ENCODE results near the gene C22orf31. TPM values are rescaled to one million over a fixed set of nuclear protein-coding genes. Genes with fewer than 3 reads are reported as not detected.
A peak's percentile ranks its signal among the peaks of the same experiment; 100 is the strongest.

Gene C22orf31
- total RNA-seq, 1 donor from 2014 or later, result not detected

DNA sequence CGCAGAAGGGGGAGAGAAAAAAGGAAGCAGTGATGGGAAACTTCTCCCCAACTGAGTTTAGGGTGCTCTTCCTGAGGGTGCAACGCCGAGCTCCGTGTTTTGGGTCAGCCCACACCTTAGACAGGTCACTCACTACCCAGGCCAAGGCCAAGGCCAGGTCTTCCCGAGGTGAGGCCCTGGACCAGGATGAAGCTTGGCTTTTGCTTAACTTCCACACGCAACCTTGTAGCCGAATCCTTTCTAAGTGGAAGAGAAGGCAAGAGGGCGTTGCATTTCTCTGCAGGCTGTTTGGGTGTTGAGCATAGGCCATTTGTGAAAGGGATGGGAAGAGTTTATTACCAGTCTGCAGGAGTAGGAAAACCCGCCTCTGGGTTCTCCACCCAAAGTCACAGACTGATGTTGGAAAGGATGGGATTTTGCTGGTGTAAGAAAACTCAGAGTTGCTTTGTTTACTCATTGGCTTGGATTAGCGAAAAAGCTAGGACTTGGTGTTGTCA is 12.7 kb upstream of the C22orf31 start:
- intact Hi-C loops (cut with micrococcal nuclease), result no loop called here
- no peaks in the 10 kb centered on the region for H3K36me3 Mint-ChIP-seq (ENCODE audit: low read depth)
- H3K4me1 Mint-ChIP-seq, result peaks cover 18% of the 10 kb centered on the region
- no peaks in the 10 kb centered on the region for H3K9me3 Mint-ChIP-seq
- H3K4me3 Mint-ChIP-seq, result peak overlapping the region; percentile 76
- DNase-seq, result no peak
- H3K27me3 Mint-ChIP-seq, result peaks cover 77% of the 10 kb centered on the region
- no peak overlapping the region for H3K27ac Mint-ChIP-seq

DNA sequence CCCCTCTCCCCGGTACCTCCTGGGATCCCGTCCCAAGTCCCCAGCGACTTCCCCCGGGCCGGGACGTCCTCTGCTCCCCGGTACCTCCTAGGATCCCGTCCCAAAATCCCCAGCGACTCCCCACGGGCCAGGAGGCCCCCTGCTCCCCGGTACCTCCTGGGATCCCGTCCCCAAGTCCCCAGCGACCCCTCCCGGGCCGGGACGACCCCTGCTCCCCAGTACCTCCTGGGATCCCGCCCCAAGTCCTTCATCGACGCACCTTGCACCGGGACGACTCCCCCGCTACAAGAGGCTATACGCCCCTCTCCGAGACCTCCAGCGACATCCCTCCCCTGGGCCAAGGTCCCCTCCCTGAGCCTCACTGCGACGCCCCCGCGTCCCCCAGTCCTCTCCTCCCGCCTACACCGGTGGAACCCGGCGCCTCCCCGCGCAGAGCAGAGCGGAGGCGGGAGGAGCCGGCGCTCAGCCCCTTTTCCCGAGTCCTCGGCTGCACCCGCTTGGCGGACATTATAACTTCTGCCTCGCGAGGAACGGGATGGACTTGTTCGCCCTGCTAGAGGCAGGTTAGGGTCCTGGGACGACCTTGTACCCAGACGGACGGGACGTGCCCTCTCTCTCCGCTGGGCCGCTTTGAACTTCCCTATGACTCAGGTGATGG is 12.1 kb upstream of the C22orf31 start:
- H3K36me3 Mint-ChIP-seq (ENCODE audit: low read depth), result no peaks in the 10 kb centered on the region
- peak; percentile 67 for DNase-seq
- intact Hi-C loops (cut with micrococcal nuclease), result no loop called here

DNA sequence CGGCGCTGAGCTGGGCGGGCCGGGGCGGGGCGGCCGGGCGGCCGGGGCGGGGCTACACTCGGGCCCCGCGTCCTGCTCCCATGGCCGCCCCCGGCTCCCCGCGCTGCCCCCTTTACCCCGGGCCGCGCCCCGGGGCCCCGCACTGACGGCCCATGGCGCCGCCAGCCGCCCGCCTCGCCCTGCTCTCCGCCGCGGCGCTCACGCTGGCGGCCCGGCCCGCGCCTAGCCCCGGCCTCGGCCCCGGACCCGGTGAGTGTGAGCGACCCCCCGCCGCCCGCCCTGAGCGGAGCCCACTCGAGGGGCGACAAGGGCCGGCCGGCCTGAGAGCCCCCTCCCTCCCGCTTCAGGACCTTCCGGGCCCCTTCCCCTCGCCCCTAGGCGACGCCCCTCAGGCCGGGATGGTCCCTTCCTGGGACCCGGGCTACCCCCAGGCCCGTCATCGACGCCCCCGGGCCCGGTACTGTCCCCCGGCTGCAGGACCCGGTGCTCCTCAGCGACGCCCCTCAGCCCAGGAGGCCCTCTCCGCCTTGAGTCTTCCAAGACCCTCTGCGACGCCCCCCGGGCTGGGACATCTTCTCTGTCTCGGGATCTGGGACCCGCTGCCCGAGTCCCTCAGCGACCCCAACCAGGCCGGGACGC is 11.5 kb upstream of the C22orf31 start, which contains the start of gene KREMEN1:
Gene KREMEN1 (plus strand): TSS at position 57 of the 639 bp plus-strand sequence. CDS start 96 bp downstream, at position 153.
- Mint-ChIP-seq H3K4me1 (peaks cover 18% of the 10 kb centered on the region), H3K4me3 (peak within 1 kb of the TSS; percentile 76), H3K27me3 (peaks cover 69% of the 10 kb centered on the region), H3K36me3 (ENCODE audit: low read depth) (no peaks in the 10 kb centered on the region), H3K9me3 (no peaks in the 10 kb centered on the region), H3K27ac (no peak within 1 kb of the TSS)
- intact Hi-C loops (cut with micrococcal nuclease), result loop anchor here (1.0 kb wide), 1 partner anchor 331 kb away; the partner anchor contains the start of gene HSCB
- DNase-seq, result peak; percentile 62

More for the DNA sequence above, 12.1 kb upstream of the C22orf31 start:
- Mint-ChIP-seq H3K9me3 (no peaks in the 10 kb centered on the region), H3K27ac (no peak overlapping the region), H3K27me3 (peaks cover 75% of the 10 kb centered on the region), H3K4me1 (peaks cover 18% of the 10 kb centered on the region), H3K4me3 (peak overlapping the region; percentile 76)

DNA sequence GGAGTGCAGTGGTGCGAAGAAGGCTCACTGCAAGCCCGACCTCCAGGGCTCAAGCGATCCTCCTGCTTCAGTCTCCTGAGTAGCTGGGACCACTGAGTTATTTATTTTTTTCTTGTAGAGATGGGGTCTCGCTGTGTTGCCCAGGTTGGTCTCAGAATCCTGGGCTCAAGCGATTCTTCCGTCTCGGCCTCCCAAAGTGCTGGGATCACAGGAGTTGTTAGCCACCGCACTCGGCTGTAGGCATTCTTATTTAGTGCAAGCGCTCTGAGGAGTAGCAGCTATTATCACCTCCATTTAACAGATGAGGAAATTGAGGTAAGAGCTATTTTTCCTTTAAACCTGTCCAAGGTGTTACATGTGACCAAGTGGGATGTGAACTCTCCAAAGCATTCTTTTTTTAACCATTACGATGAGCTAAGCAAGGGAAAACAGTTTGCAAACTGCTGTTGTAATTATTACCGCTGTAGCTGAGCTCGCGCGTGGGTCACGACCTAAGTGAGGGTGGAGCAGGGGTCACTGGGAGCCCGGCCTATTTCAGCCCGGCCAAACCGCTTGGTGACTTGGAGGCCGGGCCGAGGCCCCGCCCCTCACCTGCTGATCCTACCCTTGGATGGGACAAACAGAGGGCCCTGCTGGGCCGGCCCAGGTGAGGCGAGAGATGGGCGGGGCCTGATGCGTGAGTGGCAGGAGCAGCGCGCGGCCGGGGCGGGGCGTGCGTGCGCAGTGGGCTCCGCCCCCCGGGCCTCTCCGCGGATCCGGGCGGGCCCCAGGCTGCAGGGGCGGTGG is 10.8 kb upstream of the C22orf31 start:
- Mint-ChIP-seq H3K4me1 (peaks cover 18% of the 10 kb centered on the region), H3K9me3 (no peaks in the 10 kb centered on the region), H3K36me3 (ENCODE audit: low read depth) (no peaks in the 10 kb centered on the region), H3K4me3 (peak overlapping the region; percentile 72), H3K27me3 (peaks cover 65% of the 10 kb centered on the region), H3K27ac (no peak overlapping the region)
- DNase-seq, result peak; percentile 94
- intact Hi-C loops (cut with micrococcal nuclease), result loop anchor here (1.0 kb wide), 1 partner anchor 330 kb away; the partner anchor contains the start of gene HSCB

DNA sequence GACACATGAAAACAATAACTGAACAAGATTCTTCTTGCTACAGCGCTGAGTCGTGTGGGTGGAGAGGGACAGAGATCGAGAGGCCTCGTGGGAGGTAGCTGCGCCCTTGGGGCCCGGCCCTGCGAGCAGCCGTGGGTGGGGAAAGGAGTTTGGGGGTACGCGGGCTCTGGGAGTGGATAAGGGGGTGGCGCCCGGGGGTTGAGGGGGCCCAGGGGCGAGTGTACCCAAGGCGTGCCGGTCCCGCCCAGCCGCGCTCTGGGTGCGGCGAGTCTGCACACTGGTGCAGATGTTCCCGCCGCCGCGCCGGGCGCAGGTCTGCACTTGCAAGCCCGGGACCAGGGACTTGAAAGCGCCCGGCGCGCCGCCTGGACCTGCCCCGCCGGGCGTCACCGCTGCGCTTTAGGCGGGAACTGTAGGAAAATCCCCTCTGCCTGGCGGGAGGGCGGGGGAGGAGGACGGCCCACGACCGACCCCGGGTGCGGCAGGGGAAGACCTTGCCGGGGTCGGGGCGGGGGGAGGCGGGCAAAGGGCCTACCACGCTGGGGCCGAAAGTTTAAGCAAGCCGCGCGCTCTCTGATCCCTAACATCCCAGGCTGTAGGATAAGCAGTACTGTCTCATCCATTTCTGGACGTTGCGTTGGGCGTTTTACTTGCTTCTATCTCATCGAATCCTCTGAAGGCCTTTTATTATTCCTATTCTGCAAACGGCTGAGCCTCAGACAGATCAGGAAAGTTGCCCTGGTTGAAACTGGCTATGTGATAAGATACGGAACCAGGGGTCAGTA is 9.8 kb upstream of the C22orf31 start:
- peak overlapping the region; percentile 78 for H3K4me3 Mint-ChIP-seq
- no peaks in the 10 kb centered on the region for H3K36me3 Mint-ChIP-seq (ENCODE audit: low read depth)
- no peaks in the 10 kb centered on the region for H3K9me3 Mint-ChIP-seq
- DNase-seq, result peak; percentile 77
- intact Hi-C loops (cut with micrococcal nuclease), result loop anchor here (1.0 kb wide), 1 partner anchor 329 kb away; the partner anchor contains the start of gene HSCB
- peak overlapping the region; percentile 32 for H3K27ac Mint-ChIP-seq
- peaks cover 66% of the 10 kb centered on the region for H3K27me3 Mint-ChIP-seq
- peaks cover 18% of the 10 kb centered on the region for H3K4me1 Mint-ChIP-seq

DNA sequence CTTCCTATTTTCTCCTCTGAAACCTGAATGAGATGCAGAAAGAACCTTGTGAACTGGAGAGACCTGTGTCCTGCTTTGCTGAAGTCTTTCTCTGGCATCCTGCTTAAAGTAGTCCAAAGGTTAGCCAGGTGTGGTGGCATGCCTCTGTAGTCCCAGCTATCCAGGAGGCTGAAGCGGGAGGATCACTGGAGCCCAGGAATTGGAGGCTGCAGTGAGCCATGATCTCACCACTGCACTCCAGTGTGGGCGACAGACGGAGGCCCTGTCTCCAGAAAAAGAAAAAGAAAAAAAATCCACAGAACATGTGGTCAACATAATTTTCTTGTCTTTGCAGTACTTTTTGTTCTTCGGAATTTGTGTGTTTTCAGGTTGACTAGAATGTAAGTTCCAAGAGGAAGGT is 8.9 kb upstream of the C22orf31 start:
- Mint-ChIP-seq H3K4me1 (peaks cover 18% of the 10 kb centered on the region), H3K9me3 (no peaks in the 10 kb centered on the region), H3K36me3 (ENCODE audit: low read depth) (no peaks in the 10 kb centered on the region), H3K27me3 (peaks cover 62% of the 10 kb centered on the region), H3K4me3 (no peak overlapping the region), H3K27ac (no peak overlapping the region)
- intact Hi-C loops (cut with micrococcal nuclease), result no loop called here
- no peak for DNase-seq

DNA sequence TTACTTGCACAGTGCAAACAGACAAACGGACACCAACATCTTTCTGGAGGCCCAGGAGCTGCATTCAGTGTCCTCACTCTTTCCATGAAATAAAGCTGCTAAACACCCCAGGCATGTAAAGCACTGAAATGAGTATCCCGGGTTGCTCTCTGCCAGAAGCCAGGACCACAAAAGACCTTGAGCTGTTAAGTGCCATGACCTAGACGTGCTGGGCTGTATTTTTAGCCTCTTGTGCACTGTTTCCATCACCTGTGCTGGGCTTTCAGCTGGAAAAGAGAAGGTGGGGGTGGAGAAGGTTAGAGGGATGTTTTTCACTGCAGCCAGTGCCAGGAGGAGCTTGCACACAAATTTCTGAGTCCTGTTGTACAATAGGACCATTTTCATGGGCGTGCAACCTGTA is 7.8 kb upstream of the C22orf31 start:
- Mint-ChIP-seq H3K36me3 (ENCODE audit: low read depth) (no peaks in the 10 kb centered on the region), H3K9me3 (no peaks in the 10 kb centered on the region), H3K4me1 (peaks cover 20% of the 10 kb centered on the region), H3K4me3 (no peak overlapping the region), H3K27ac (no peak overlapping the region), H3K27me3 (peaks cover 55% of the 10 kb centered on the region)
- DNase-seq, result no peak
- intact Hi-C loops (cut with micrococcal nuclease), result no loop called here

DNA sequence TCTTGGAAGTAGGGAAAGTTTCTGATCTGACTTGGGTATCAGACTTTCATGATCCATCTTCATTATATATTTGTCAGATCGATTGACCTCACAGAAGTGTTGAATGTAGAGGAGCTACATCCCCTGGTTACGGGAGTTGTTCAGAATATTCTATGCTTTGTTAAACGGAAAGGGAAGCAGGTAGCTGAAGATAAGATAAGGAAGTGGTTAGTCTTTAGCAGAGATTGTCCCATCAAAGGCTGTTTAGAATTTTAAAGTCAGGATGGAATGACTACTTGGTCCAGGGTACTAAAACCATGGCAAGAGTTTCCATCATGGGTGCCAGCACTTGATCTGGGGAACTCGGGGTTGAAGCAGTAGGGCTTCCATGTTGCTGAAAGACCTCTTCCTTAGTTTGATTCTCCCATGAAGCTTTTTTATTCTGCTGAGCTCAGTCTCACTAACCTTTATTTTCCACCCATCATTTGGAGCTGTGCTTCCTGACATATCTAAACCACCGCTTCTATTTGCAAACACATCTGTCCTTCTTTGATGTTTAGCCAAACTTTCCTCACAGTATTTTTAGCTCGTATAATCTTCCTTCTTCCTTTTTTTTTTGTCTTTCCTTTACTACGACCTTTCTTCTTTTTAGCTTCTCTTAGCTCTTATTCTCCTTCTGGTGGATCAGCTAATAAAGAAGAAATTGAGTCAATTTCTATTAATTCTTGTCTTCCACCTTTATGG is 4.0 kb upstream of the C22orf31 start:
- Mint-ChIP-seq H3K4me3 (no peak overlapping the region), H3K27ac (no peak overlapping the region), H3K4me1 (peaks cover 1% of the 10 kb centered on the region), H3K36me3 (ENCODE audit: low read depth) (no peaks in the 10 kb centered on the region), H3K9me3 (no peaks in the 10 kb centered on the region), H3K27me3 (peaks cover 61% of the 10 kb centered on the region)
- intact Hi-C loops (cut with micrococcal nuclease), result no loop called here
- no peak for DNase-seq

DNA sequence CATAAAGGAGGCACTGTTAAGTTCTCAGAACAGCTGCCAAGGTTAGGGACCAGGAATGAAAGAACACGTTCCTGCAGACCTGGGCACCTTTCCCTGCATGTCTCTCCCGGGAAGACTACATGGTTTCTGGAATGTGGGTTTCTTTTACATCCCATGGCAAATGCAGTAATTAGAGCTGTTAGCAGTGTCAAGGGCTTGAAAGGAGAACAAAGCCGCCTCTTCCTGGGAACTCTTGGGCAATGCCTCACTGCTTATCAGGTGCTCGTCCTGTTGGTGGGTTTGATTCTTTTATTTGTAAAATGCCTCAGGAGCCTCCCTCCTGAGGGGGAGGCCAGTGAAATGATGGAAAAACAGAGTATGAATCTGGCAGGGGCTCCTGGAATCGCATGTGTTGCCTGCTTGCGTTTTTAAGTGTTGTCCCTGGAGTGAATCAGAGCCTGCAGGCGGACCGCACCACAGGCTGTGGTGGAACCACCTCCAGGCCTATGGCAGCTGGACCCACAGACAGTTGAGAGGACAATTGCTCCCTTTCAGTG is 723 bp upstream of the C22orf31 start:
- Mint-ChIP-seq H3K4me1 (peaks cover 1% of the 10 kb centered on the region), H3K27ac (no peak overlapping the region), H3K27me3 (peaks cover 57% of the 10 kb centered on the region), H3K4me3 (no peak overlapping the region), H3K36me3 (ENCODE audit: low read depth) (no peaks in the 10 kb centered on the region), H3K9me3 (no peaks in the 10 kb centered on the region)
- DNase-seq, result no peak
- intact Hi-C loops (cut with micrococcal nuclease), result no loop called here

DNA sequence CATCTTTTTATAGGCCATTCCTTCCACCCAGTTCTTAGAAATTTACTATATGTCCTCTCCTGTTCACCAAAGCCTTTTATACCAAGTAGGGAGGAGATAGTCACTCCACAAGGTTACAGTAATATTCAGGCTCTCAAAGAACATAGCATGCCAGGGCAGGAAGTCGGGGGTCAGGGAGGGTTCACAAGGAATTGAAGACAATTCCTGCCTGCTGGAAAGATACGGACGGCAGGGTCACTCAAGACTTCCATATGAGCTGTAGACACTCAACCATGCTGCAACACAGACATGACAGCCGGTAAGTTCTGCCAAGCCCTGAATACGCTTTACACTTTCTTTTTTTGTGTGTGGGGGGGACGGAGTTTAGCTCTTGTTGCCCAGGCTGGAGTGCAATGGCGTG is 700 bp downstream of the C22orf31 start:
- no peak overlapping the region for H3K4me3 Mint-ChIP-seq
- H3K4me1 Mint-ChIP-seq, result peaks cover 1% of the 10 kb centered on the region
- H3K27me3 Mint-ChIP-seq, result peaks cover 50% of the 10 kb centered on the region
- DNase-seq, result no peak
- H3K27ac Mint-ChIP-seq, result no peak overlapping the region
- H3K9me3 Mint-ChIP-seq, result no peaks in the 10 kb centered on the region
- H3K36me3 Mint-ChIP-seq (ENCODE audit: low read depth), result no peaks in the 10 kb centered on the region
- intact Hi-C loops (cut with micrococcal nuclease), result no loop called here

DNA sequence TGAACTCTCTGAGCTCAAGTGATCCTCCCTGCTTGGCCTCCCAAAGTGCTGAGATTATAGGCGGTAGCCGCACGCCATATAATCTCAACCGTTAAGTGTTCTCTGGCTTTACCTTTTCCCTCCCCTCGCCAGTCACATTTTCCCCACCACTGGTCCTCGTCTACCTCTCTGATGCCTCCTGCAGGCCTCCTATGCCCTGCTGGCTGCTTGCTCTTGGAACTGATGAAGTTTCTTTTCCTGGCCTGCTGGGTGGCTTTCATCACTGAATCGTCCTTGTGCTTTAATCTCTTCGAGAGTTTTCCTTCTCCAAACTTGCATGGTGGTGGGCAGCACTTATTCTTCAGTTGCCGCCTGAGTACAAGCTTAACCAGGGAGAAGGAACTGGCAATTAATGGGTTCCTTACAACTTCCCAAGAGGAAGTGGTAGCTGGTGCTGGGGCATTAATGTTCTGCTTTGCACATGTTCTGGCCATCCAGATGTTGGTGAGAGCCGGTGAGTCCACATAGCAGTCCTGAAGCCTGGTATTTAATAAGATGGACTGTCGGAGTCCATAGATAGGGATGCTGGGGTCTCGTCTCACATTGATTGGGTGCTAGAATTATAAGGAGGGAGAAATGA is 1.3 kb downstream of the C22orf31 start:
- Mint-ChIP-seq H3K9me3 (no peaks in the 10 kb centered on the region), H3K4me1 (peaks cover under 1% of the 10 kb centered on the region), H3K4me3 (no peak overlapping the region), H3K36me3 (ENCODE audit: low read depth) (no peaks in the 10 kb centered on the region), H3K27me3 (peaks cover 50% of the 10 kb centered on the region), H3K27ac (no peak overlapping the region)
- intact Hi-C loops (cut with micrococcal nuclease), result no loop called here
- no peak for DNase-seq

DNA sequence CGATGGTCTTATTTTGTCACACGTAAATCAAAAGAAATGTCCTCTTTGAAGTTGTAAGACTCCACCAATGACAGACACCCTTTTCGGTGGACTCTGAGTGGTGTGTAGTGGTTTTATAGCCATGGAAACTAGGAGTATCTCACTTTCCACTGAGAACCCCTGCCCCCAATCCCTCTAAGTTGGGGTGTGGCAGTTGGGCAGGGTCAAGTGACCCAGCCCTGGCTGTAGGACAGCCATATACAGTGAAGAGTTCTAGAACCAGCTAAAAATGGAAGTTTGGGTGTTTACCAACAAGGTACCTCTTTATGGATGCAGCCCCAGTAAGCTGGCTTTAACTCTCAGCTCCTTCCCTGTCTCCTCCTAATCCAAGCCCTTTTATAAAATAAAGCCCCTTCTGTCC is 5.2 kb downstream of the C22orf31 start:
- Mint-ChIP-seq H3K36me3 (ENCODE audit: low read depth) (no peaks in the 10 kb centered on the region), H3K27me3 (peaks cover 29% of the 10 kb centered on the region), H3K27ac (no peak overlapping the region), H3K9me3 (no peaks in the 10 kb centered on the region), H3K4me1 (no peaks in the 10 kb centered on the region), H3K4me3 (no peak overlapping the region)
- intact Hi-C loops (cut with micrococcal nuclease), result no loop called here
- no peak for DNase-seq
